Muscle of leg (tissue), 11 donors: ENCODE data around the gene THSD4. TPM values are rescaled to one million over a fixed set of nuclear protein-coding genes. Genes with fewer than 3 reads are reported as not detected.

Source experiments
- DNase-seq: peaks from one replicate; pipeline ENCODE4 v3.0.0; 2013
- H3K27ac ChIP-seq: one replicate; pipeline ENCODE4 v1.5.1; 2013; ENCODE audit warnings: mild to moderate bottlenecking, low read length, control low read depth
- H3K27me3 ChIP-seq: one replicate; pipeline ENCODE4 v1.6.1; 2013; ENCODE audit warnings: low read length; ENCODE audit not compliant: control insufficient read depth, insufficient read depth
- H3K36me3 ChIP-seq: one replicate; pipeline ENCODE4 v1.6.1; 2013; ENCODE audit warnings: low read length; ENCODE audit not compliant: control insufficient read depth, insufficient read depth
- H3K4me1 ChIP-seq: one replicate; pipeline ENCODE4 v1.6.1; 2013; ENCODE audit warnings: low read length; ENCODE audit not compliant: control insufficient read depth, insufficient read depth
- H3K4me3 ChIP-seq: one replicate; pipeline ENCODE4 v1.5.1; 2013; ENCODE audit warnings: low read length, control low read depth
- H3K9me3 ChIP-seq: replicated peaks from 2 replicates; pipeline ENCODE4 v1.6.1; 2013; ENCODE audit warnings: low read depth, low read length; ENCODE audit not compliant: control insufficient read depth
- WGBS: methylation state at CpG from one replicate; pipeline ENCODE4 v1.1.5; 2013; ENCODE audit warnings: missing lambda C conversion rate; ENCODE audit not compliant: insufficient coverage; 5-methylcytosine and 5-hydroxymethylcytosine counted together
- polyA plus RNA-seq, 8 donors: library from polyadenylated mRNA; unstranded; fragments of 120-200 nt; gene quantifications; one replicate each; pipeline versions ENCODE4 v1.2.1 to v1.2.3, GENCODE V29; 2013; ENCODE audit warnings: inconsistent platforms in 1 of 8, low replicate concordance in 1 of 8; ENCODE audit not compliant: insufficient read length in 8 of 8, insufficient read depth in 1 of 8
- total RNA-seq: library from RNA; stranded (reverse); fragments of 120-200 nt; gene quantifications from one replicate; pipeline ENCODE4 v1.2.4, GENCODE V29; 2013

The THSD4 gene
- total and polyA plus RNA-seq, 9 donors: 17.6 to 33.8 (median 25.5) TPM

DNA sequence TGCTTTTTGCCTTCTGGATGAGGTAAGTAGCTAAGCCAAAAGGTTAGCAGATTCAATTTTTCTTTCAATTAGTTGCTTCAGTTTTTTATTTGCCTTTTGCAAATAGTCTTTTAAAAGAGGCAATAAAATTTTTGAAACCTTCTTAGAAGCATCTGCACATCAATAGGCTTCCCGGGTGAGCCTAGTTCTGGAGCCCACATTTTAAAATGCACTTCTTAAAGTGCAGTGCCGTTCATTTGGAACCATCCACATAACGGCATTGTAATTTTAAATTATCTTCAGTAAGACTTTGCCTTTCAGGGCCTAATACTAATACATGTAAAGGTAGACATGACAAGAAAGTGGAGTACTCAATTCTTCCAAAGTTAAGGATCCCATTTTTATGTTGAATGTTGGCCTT lies 269.2 kb downstream of the THSD4 start:
- Histone ChIP-seq H3K4me3 (no peak overlapping the region), H3K9me3 (no peaks in the 10 kb centered on the region), H3K4me1 (peaks cover 6% of the 10 kb centered on the region), H3K27me3 (no peaks in the 10 kb centered on the region), H3K36me3 (no peaks in the 10 kb centered on the region), H3K27ac (no peak overlapping the region)
- WGBS: no CpG with 5 or more reads among the region's 3 CpGs
- no peak for DNase-seq

DNA sequence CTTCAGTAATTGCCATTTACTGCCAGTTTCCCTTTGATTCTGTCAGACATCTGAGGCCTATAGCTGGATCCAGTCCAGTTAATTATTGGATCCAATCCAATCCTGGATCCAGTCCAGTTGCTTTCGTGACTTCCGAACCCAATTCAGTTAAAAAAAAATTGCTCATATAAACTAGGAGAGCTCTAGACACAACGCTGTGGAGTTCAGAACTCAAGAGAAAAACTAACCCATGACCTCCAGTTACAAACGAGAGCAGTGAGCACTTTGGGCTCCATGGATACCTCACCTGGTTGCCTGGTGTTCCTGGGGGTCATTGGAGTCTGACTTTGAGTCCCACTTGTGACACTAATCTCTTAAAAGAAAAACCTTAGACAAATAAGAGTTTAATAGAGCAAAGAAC lies 269.8 kb downstream of the THSD4 start:
- peak; percentile 64 for DNase-seq
- H3K36me3 ChIP-seq: no peaks in the 10 kb centered on the region
- H3K4me1 ChIP-seq: peaks cover 6% of the 10 kb centered on the region
- H3K9me3 ChIP-seq: no peaks in the 10 kb centered on the region
- H3K27me3 ChIP-seq: no peaks in the 10 kb centered on the region
- no peak overlapping the region for H3K4me3 ChIP-seq
- WGBS: 0% methylated on average over 2 of the region's 4 CpGs
- H3K27ac ChIP-seq: no peak overlapping the region

DNA sequence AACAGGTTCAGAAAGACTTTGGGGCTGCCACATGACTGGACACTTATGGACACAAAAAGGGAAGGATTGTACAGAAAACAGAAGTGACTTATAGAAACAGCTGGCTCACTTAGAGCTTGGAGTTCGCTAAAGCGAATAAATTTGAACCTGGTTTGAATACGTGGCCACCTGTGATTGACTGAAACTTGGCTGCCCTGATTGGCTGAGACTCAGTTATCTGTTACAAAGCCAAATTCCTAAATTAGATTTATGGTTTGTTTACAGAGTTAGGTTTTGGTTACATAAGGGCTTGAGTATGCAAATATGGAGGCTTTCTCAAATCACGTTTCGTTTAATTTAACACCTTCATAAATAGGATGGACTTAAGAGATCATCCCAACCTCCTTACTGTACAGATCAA lies 270.2 kb downstream of the THSD4 start:
- Histone ChIP-seq H3K27ac (no peak overlapping the region), H3K27me3 (no peaks in the 10 kb centered on the region), H3K4me1 (peaks cover 6% of the 10 kb centered on the region), H3K9me3 (no peaks in the 10 kb centered on the region), H3K4me3 (no peak overlapping the region), H3K36me3 (no peaks in the 10 kb centered on the region)
- WGBS: 83% methylated on average over 1 of the region's 5 CpGs
- no peak for DNase-seq

DNA sequence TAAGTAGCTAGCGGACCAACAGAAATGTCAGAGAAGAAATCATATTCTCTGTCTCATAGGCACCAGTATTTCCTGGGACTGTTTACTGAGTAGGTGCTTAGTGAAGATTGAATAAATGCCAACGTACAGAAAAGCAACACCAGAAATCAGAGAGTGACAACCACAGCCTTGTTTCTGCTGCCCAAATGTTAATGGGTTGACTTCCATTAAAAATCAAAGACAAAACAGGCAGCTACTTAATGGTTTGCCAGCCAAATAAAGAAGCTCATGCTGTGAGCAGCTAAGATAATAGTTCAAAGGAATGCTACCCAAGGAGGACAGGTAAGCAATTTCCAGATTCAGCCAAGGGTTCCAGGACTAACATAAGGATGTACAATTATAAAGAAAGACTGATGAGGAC lies 270.7 kb downstream of the THSD4 start:
- no peak for DNase-seq
- Histone ChIP-seq H3K9me3 (no peaks in the 10 kb centered on the region), H3K4me3 (no peak overlapping the region), H3K4me1 (peaks cover 6% of the 10 kb centered on the region), H3K27ac (no peak overlapping the region), H3K27me3 (no peaks in the 10 kb centered on the region), H3K36me3 (no peaks in the 10 kb centered on the region)
- 20% methylated on average over 1 of the region's 2 CpGs for whole genome bisulfite sequencing

DNA sequence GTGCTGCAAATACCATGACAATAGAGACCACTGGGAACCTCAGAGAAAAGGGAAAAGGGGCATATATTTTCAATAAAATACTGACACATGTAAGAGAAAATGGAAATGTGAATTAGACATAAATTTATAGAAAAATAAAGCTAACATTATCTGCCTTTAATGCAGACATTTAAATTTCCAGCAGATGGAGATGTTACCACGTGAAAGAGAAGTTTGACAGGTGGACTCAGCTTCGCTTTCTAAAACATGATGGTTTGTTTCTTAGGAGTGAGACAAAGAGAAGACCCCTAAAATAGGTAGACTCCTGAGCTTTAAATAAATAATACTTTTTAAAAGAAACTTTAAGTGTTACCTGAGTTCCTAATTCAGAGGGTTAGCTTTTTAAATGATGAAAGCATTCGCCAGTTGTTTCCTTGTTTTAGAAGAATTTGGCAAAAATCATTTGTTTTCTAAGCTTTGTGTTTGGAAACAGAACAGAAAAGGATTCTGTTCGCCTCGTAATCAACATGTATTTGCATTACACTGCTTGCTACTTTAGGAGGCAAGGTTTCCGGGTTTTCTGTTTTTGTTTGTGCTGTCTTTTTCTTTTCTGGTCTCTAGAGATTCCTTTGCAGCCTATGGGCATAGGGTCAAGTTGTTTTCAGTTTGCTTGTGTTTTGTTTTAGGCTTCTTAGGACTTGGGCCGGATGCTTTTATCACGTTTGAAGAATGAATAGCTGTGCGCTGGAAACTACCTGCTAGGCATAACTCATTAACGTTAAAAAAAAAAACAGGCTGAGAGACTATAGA lies 271.4 kb downstream of the THSD4 start:
- H3K9me3 ChIP-seq: no peaks in the 10 kb centered on the region
- DNase-seq: peak; percentile 75
- H3K27me3 ChIP-seq: no peaks in the 10 kb centered on the region
- no peak overlapping the region for H3K4me3 ChIP-seq
- peaks cover 10% of the 10 kb centered on the region for H3K4me1 ChIP-seq
- no peaks in the 10 kb centered on the region for H3K36me3 ChIP-seq
- WGBS: 40% methylated on average over 1 of the region's 10 CpGs
- no peak overlapping the region for H3K27ac ChIP-seq

DNA sequence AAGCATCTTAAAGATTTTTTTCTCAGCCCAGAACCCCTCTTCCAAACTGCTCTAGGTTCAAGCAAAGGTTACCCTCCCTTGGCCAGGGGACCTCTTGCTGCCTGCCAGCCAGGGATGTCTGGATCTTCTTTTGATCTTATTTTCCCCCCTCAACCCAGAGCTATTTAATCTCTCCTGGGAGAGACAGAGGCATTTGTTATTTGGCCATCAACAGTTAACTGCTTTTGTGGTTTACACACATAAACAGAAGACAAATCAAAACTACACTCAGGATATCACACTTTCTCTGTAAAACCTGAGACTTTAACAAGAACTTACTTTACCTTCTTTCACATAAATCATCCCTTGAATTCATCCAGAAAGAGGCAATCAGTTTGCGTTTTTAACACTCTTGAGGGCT lies 272.5 kb downstream of the THSD4 start:
- peaks cover 17% of the 10 kb centered on the region for H3K4me1 ChIP-seq
- no peak overlapping the region for H3K27ac ChIP-seq
- H3K4me3 ChIP-seq: no peak overlapping the region
- H3K9me3 ChIP-seq: no peaks in the 10 kb centered on the region
- H3K27me3 ChIP-seq: no peaks in the 10 kb centered on the region
- no peaks in the 10 kb centered on the region for H3K36me3 ChIP-seq
- WGBS: no CpG with 5 or more reads among the region's 1 CpG
- no peak for DNase-seq

DNA sequence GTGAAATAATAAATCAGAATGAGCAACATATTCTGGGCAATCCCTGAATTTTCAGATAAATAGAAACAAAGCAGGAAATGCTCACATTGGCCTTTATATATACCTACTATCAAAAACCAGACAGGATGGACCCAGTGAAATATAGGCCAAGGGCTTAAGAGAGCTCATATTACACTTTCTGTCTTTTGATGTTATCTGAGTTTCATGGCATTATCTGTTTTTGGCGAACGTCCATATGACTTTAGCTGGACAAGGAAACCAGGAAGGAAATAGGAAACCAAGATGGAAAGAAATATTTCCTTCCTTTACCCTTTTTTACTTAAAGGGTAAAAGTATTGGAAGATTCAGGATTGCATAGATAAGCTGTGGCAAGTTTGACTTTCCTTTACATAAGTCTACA lies 274.8 kb downstream of the THSD4 start:
- no CpG with 5 or more reads among the region's 2 CpGs for WGBS
- Histone ChIP-seq H3K36me3 (no peaks in the 10 kb centered on the region), H3K27ac (no peak overlapping the region), H3K4me3 (no peak overlapping the region), H3K4me1 (peaks cover 16% of the 10 kb centered on the region), H3K9me3 (no peaks in the 10 kb centered on the region), H3K27me3 (no peaks in the 10 kb centered on the region)
- no peak for DNase-seq

DNA sequence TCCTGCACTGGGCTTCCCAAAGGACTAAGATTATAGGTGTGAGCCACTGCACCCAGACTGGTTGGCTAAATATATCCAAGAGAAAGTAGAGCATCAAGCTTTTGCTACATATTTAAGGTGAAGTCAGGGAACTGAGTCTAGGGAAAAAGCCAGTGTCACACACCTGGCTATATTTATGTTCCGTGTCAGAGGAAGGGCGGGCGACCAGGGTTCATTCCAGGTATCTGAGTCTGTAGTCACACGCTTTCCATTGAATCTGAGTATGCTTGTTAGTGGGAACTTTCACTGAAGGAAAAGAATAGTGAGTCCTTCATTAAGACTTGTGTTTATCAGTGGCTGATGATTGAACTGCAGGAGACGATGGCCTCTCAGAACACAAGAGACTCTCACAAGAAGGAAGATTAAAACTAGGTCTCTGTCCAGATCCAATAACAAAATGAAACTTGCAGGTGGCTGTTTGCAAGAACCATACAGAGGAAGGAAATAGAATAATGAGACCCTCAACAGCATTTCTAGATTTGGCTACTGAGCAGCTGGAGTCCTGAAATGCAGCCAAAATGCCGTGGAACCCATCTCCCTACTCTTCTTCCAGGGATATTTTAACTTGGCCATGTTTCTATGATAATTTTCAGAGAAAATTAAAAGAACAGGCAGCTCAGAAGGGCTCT lies 276.3 kb downstream of the THSD4 start:
- peaks cover 14% of the 10 kb centered on the region for H3K4me1 ChIP-seq
- no peaks in the 10 kb centered on the region for H3K9me3 ChIP-seq
- no peak overlapping the region for H3K4me3 ChIP-seq
- H3K27me3 ChIP-seq: no peaks in the 10 kb centered on the region
- 72% methylated on average over 4 of the region's 6 CpGs for WGBS
- DNase-seq: peak; percentile 69
- no peaks in the 10 kb centered on the region for H3K36me3 ChIP-seq
- no peak overlapping the region for H3K27ac ChIP-seq

DNA sequence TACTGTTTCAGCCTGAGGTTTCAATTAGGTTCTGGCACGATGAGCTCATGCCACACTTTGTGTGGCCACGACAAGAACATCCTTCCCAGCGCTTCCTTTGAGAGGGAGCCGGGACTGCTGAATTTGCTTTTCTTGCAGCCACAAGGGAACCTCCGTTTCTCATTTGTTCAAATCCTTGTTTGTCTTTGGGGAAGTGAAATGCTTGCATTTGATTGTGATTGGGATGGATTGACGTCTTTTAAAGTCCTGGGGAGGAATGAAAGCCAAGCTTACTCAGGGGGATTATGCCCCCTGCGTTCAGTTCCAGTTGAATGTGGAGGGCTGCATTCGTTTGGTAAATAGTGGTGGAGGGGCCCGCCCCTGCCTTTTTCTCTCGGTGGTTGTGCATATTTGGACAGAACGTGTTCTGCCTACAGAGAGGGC lies 277.6 kb downstream of the THSD4 start:
- WGBS: 43% methylated on average over 9 of the region's 11 CpGs

DNA sequence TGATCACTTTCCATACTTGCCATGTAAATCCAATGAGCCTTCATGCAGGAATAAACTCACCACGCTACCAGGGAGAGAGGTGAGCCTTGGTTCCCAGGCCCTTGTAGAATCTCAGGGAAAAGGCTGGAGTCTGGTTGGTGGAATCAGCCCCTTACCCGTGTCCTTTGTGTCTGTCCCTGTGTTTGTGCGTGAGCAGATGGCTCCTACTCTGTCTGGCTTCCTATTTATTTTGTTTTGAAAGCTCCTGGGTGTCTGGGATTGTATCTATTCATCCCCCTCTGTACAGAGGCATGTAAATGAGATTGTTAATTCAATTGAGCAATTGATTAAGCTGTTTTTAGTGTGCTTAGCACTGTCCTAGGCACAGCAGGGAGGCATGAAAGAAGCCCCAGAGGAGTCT lies 278.1 kb downstream of the THSD4 start:
- H3K36me3 ChIP-seq: no peaks in the 10 kb centered on the region
- H3K27me3 ChIP-seq: no peaks in the 10 kb centered on the region
- no peak for DNase-seq
- no peaks in the 10 kb centered on the region for H3K9me3 ChIP-seq
- no peak overlapping the region for H3K4me3 ChIP-seq
- peaks cover 14% of the 10 kb centered on the region for H3K4me1 ChIP-seq
- no CpG with 5 or more reads among the region's 3 CpGs for WGBS
- no peak overlapping the region for H3K27ac ChIP-seq

More for the DNA sequence above, 277.6 kb downstream of the THSD4 start:
- Histone ChIP-seq H3K27me3 (no peaks in the 10 kb centered on the region), H3K4me3 (no peak overlapping the region), H3K4me1 (peaks cover 14% of the 10 kb centered on the region), H3K36me3 (no peaks in the 10 kb centered on the region), H3K27ac (no peak overlapping the region), H3K9me3 (no peaks in the 10 kb centered on the region)
- no peak for DNase-seq
